B cell (primary cell): ENCODE data around the gene ZNF787. TPM values are rescaled to one million over a fixed set of nuclear protein-coding genes. Genes with fewer than 3 reads are reported as not detected.

ENCODE experiments used
- ATAC-seq: fragments of 200-7000 bp; cut with Tn5 transposase; one replicate; pipeline ENCODE4 v1.10.0; 2021; ENCODE audit warnings: low read depth, mild to moderate bottlenecking, moderate number of reproducible peaks, moderate library complexity
- CTCF ChIA-PET: fragments of 350-600 bp; sonication (Branson Sonifier 250); formaldehyde crosslinking; loops from one replicate; lab custom pipeline; 2021; ENCODE audit warnings: antibody characterized with exemption, inconsistent platforms; lab: Charles Lee
- POLR2A ChIA-PET: fragments of 350-600 bp; sonication (Branson Sonifier 250); formaldehyde crosslinking; loops from one replicate; lab custom pipeline; 2021; ENCODE audit warnings: antibody characterized with exemption; lab: Charles Lee
- DNase-seq: peaks from one replicate; pipeline ENCODE4 v3.0.0; 2013
- H2AFZ ChIP-seq: 2 replicates; pipeline ENCODE4 v1.6.1; 2012; ENCODE audit warnings: mild to moderate bottlenecking, low read depth, low read length; ENCODE audit not compliant: insufficient read depth, poor library complexity, severe bottlenecking
- H3K27ac ChIP-seq, 2 donors: 1 replicate in 1 of 2; 2 replicates in 1 of 2; pipeline ENCODE4 v1.5.1; 2012 to 2013; ENCODE audit warnings: low read length in 2 of 2, mild to moderate bottlenecking in 2 of 2, moderate library complexity in 1 of 2
- H3K27me3 ChIP-seq, 4 experiments: fragments of 200-600 bp in 1 of 4; sonication (generic) in 1 of 4; replicated peaks in 1 of 4; 1 replicate in 2 of 4; 2 replicates in 2 of 4; pipeline versions ENCODE4 v1.6.1 to v1.7.0; 2013 to 2016; ENCODE audit warnings: low read length in 3 of 4, mild to moderate bottlenecking in 2 of 4, mixed read lengths in 1 of 4, moderate library complexity in 1 of 4; ENCODE audit not compliant: insufficient read depth in 4 of 4, control insufficient read depth in 3 of 4; ENCODE audit errors: control extremely low read depth in 1 of 4
- H3K36me3 ChIP-seq, 2 experiments: replicated peaks in 1 of 2; 1 replicate in 1 of 2; 2 replicates in 1 of 2; pipeline versions ENCODE4 v1.6.1 to v1.7.1; 2013; ENCODE audit warnings: low read length in 1 of 2; ENCODE audit not compliant: insufficient read depth in 2 of 2, control insufficient read depth in 1 of 2; ENCODE audit errors: control extremely low read depth in 1 of 2, extremely low read depth in 1 of 2
- H3K4me1 ChIP-seq, 2 donors: fragments of 200-600 bp in 1 of 2; sonication (generic) in 1 of 2; 1 replicate in 1 of 2; 2 replicates in 1 of 2; pipeline versions ENCODE4 v1.5.1 to v1.6.1; 2013 to 2017; ENCODE audit warnings: low read length in 2 of 2; ENCODE audit not compliant: control insufficient read depth in 2 of 2, insufficient read depth in 2 of 2
- H3K4me2 ChIP-seq: replicated peaks from 2 replicates; pipeline ENCODE3; 2012; ENCODE audit warnings: mild to moderate bottlenecking, low read depth, low read length; ENCODE audit not compliant: poor library complexity, severe bottlenecking
- H3K4me3 ChIP-seq, 5 experiments: fragments of 200-600 bp in 1 of 5; sonication (generic) in 1 of 5; 1 replicate in 3 of 5; 2 replicates in 2 of 5; pipeline versions ENCODE4 v1.5.1 to v1.7.0; 2011 to 2016; ENCODE audit warnings: low read length in 4 of 5, mild to moderate bottlenecking in 4 of 5, low read depth in 2 of 5, control low read depth in 1 of 5, moderate library complexity in 1 of 5; ENCODE audit not compliant: insufficient read depth in 1 of 5; ENCODE audit errors: control extremely low read depth in 1 of 5, extremely low read depth in 1 of 5
- H3K79me2 ChIP-seq: fragments of 200-600 bp; sonication (generic); one replicate; pipeline ENCODE4 v1.6.0; 2016; ENCODE audit warnings: low read length; ENCODE audit not compliant: control insufficient read depth, insufficient read depth
- H3K9ac ChIP-seq: fragments of 200-600 bp; sonication (generic); 2 replicates; pipeline ENCODE4 v1.6.1; 2017; ENCODE audit warnings: mild to moderate bottlenecking, low read length, moderate library complexity
- H3K9me3 ChIP-seq, 3 donors: one replicate each; pipeline versions ENCODE4 v1.6.1 to v1.7.1; 2013; ENCODE audit warnings: low read length in 2 of 3; ENCODE audit not compliant: control insufficient read depth in 2 of 3, insufficient read depth in 1 of 3; ENCODE audit errors: control extremely low read depth in 1 of 3
- H4K20me1 ChIP-seq: 2 replicates; pipeline ENCODE4 v1.6.0; 2012; ENCODE audit warnings: mild to moderate bottlenecking, low read length; ENCODE audit not compliant: insufficient read depth, control insufficient read depth, poor library complexity, severe bottlenecking
- H3K27ac Mint-ChIP-seq: one replicate; pipeline ENCODE4 v1.8.0; 2021; ENCODE audit warnings: mixed read lengths
- H3K27me3 Mint-ChIP-seq: one replicate; pipeline ENCODE4 v1.8.0; 2021; ENCODE audit warnings: mixed read lengths
- H3K4me1 Mint-ChIP-seq: one replicate; pipeline ENCODE4 v1.8.0; 2021; ENCODE audit warnings: mixed read lengths
- H3K4me3 Mint-ChIP-seq: one replicate; pipeline ENCODE4 v1.8.0; 2021; ENCODE audit warnings: mixed read lengths
- H3K9me3 Mint-ChIP-seq: one replicate; pipeline ENCODE4 v1.8.0; 2022; ENCODE audit warnings: mixed read lengths; ENCODE audit not compliant: insufficient read depth
- CTCF ChIP-seq: fragments of 200-600 bp; IDR thresholded peaks from one replicate; pipeline ENCODE4 v1.8.0; 2022; ENCODE audit warnings: antibody characterized with exemption, mild to moderate bottlenecking
- EZH2 ChIP-seq: IDR thresholded peaks from 2 replicates; pipeline ENCODE4 v1.6.1; 2012; ENCODE audit warnings: borderline replicate concordance, low read depth, mild to moderate bottlenecking, moderate library complexity, low read length; ENCODE audit not compliant: insufficient read depth, poor library complexity, severe bottlenecking
- WGBS: methylation state at CpG from one replicate; pipeline ENCODE4 v1.1.5; 2013; ENCODE audit warnings: missing lambda C conversion rate; ENCODE audit not compliant: insufficient coverage; 5-methylcytosine and 5-hydroxymethylcytosine counted together
- intact Hi-C: fragments of 100-400 bp; cut with micrococcal nuclease; formaldehyde crosslinking; loops from one replicate; pipeline ENCODE4 v1.10.0; 2022
- polyA plus RNA-seq: library from polyadenylated mRNA; depleted of rRNA; stranded (reverse); fragments of >200 nt; gene quantifications from 2 replicates; pipeline ENCODE4 v1.2.3, GENCODE V29; 2012
- total RNA-seq, 2 donors: library from RNA; stranded (reverse); fragments of 120-200 nt in 1 of 2; gene quantifications; 1 replicate in 1 of 2; 2 replicates in 1 of 2; pipeline versions ENCODE4 v1.2.3 to v1.2.4, GENCODE V29; 2013 to 2022

ZNF787 gene
- total and polyA plus RNA-seq, 2 donors (not counting 1 experiment from before 2014, with no cell fraction given), result 19.6 to 47.9 TPM

DNA sequence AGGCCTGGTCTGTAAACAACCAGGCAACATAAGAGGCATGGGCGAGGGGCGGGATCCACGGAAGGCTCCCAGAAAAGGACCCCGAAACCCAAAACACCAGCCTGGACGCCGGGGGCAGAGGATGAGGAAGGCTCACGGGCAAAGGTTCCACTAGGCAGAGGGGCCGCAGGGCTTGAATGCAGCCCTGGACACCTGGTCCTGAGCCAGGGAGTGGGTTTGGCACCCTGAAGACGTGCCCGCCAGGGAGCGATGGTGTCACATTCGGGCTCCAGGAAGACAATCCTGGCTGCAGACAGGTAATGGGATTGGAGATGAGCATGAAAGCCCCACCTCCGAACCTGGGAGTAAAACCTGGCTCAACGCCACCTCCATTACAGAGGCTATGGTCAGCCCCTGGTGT is 31.8 kb downstream of the ZNF787 start:
- Histone ChIP-seq H4K20me1 (peaks cover 89% of the 10 kb centered on the region), H3K36me3 (peaks cover 0 to 22% of the 10 kb centered on the region in 2 experiments), H3K4me2 (no peak overlapping the region), H3K79me2 (peaks cover 37% of the 10 kb centered on the region), H3K4me3 (no peak overlapping the region), H3K4me1 (no peaks in the 10 kb centered on the region), H3K9ac (no peak overlapping the region), H3K27ac (no peak overlapping the region), H2AFZ (no peak overlapping the region), H3K27me3 (no peaks in the 10 kb centered on the region), H3K9me3 (peaks cover 0 to 6% (median 0%) of the 10 kb centered on the region in 3 donors)
- no peaks in the 10 kb centered on the region for H3K27me3 Mint-ChIP-seq
- intact Hi-C loops, result no loop called here
- ChIA-PET CTCF (interaction anchor here (0.6 to 1.4 kb wide), 2 partner anchors 23 to 243 kb away, joined by 4 to 5 read pairs; no protein-coding TSS in a partner anchor), POLR2A (interaction anchor here (0.6 kb wide), 1 partner anchor 246 kb away, joined by 3 read pairs; no protein-coding TSS in a partner anchor)
- no peak for ATAC-seq
- DNase-seq, result no peak
- WGBS, result 98% methylated on average over 12 of the region's 14 CpGs
- no peaks in the 10 kb centered on the region for H3K9me3 Mint-ChIP-seq
- peaks cover 7% of the 10 kb centered on the region for H3K4me1 Mint-ChIP-seq
- H3K27ac Mint-ChIP-seq, result no peak overlapping the region
- no peak overlapping the region for H3K4me3 Mint-ChIP-seq
- TF ChIP-seq EZH2, result no peak
- TF ChIP-seq CTCF, result no peak

- WGBS, result 97% methylated on average over 66 of the region's 66 CpGs
- ChIA-PET POLR2A (interaction anchor here (0.6 kb wide), 1 partner anchor 247 kb away, joined by 3 read pairs; no protein-coding TSS in a partner anchor), CTCF (no interaction called here)
- H3K4me2 ChIP-seq, result no peak overlapping the region
- peaks cover 0 to 6% (median 0%) of the 10 kb centered on the region in 3 donors for H3K9me3 ChIP-seq
- DNase-seq (no peak), ATAC-seq (no peak)
- Mint-ChIP-seq H3K27me3 (no peaks in the 10 kb centered on the region), H3K4me1 (peaks cover 7% of the 10 kb centered on the region), H3K27ac (no peak overlapping the region), H3K9me3 (no peaks in the 10 kb centered on the region), H3K4me3 (no peak overlapping the region)
- H3K36me3 ChIP-seq, result peaks cover 0 to 22% of the 10 kb centered on the region in 2 experiments
- H3K4me1 ChIP-seq, result no peaks in the 10 kb centered on the region
- peaks cover 82% of the 10 kb centered on the region for H4K20me1 ChIP-seq
- H2AFZ ChIP-seq, result no peak overlapping the region
- intact Hi-C loops, result no loop called here
- peaks cover 36% of the 10 kb centered on the region for H3K79me2 ChIP-seq
- no peak overlapping the region for H3K27ac ChIP-seq
- no peak overlapping the region for H3K9ac ChIP-seq
- no peaks in the 10 kb centered on the region for H3K27me3 ChIP-seq
- H3K4me3 ChIP-seq, result no peak overlapping the region
- no peak for TF ChIP-seq EZH2
- TF ChIP-seq CTCF, result no peak
Measured at GRCh38 chr19:56088497-56089215, 32.4 kb downstream of the ZNF787 start.
